GM21825 (cell line): ENCODE measurements around the gene PPIL1.
"Not testable (repeated sequence)": the region's sequence is repeated elsewhere in the genome, so short reads cannot be mapped to it uniquely, and the experiment has no call there.

Experiments used
- ATAC-seq: cut with Tn5 transposase; IDR thresholded peaks from one replicate; pipeline ENCODE4 v1.9.1; 2021; ENCODE audit warnings: mild to moderate bottlenecking, moderate library complexity; ENCODE audit not compliant: unreplicated experiment

Gene PPIL1

DNA sequence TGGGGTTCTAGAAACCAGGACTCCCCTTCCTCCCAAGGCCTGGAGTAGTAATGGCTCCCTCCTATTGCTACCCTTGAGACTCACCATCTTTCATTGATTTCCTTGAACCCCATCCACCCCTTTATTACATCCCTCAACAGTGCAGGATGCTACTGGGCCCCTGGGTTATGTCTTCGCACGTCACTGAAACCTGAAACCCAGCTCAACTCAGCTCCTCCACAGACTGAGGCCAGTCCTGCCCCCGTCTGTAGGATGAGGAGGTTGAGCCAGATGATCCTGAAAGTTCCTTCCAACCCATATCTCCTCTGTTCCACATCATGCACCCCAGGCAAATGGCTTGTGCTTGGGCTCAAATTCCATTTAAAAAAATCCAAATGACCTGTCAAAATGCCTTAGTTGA, 56.8 kb downstream of the PPIL1 start:
- ATAC-seq = no peak

DNA sequence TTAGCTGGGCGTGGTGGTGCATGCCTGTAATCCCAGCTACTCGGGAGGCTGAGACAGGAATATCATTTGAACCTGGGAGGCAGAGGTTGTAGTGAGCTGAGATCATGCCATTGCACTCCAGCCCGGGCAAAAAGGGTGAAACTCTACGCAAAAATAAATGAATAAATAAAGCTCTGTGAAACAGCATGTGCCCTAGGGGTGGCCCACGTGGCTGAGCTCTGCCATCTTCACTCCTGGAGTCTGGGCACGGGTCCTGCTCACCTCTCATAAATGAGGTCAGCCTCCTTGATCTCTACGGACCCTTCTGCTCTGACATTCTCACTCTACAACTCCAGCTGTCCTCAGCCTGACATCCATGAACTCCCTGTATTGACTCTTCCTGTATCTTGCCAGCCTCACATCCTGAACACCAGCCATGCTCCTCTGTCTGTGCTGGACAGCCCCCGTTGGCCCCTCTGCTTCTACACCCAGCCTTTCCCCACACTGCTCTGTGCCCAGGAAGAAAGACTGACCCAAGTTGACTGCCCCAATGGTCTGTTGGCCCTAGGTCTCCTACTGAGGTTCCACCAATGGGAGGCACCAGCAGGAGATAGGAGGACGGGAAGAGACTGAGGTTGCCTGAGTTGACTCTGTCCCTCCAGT, 57.3 kb downstream of the PPIL1 start:
- ATAC-seq = no peak

DNA sequence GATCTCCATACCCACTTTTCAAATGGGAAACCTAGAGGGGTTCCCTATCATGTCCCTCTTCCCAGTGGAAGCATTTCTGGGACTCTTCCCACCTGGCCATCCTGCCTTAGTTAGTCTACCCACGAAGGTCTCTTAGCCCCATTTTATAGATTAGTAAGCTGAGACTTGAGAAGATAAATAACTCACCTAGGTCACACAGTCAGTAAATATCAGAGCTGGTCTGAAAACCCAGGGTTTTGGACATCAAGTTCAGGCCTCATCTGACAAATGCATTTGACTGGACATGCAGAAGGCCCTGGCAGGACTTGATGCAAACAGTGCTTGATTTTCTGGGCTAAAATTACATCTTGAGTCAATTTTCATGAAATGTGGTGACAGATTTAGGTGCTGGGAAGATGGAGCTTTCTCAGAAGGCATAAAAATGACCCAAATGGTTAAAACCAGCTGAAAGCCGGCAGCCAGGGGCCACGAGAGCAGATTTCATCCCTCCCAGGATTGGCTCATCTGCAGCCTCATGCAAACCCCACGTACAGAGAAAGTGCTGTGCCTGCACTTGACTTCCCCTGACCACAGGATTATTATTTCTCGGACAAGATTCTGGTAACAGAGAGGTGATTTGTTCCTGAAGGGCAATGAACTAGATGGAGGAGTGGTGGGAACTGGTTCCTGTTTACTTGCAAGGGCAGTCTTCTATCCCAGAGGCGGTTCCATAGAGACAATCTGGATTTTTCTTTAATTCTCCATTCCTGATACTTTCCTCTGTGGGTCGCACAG, 58.5 kb downstream of the PPIL1 start:
- no peak for ATAC-seq

DNA sequence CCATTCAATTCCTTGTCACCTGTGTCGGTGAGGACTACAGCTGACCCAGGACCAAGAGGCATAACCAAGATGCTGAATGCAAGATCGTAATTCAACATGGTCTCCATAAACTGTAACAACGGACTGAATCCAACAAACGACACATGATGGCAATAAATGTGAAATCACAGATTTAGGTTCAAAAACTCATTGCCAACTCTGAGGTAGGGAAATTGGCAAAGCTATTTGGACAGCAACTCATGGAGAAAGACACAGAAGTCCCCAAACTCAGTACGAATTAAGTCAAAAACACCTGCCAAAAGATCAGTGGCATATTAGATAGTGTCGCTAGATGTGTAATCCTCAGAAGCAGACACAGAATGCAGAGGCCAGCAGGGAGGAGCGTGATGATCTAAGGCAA, 60.4 kb downstream of the PPIL1 start:
- ATAC-seq = no peak

DNA sequence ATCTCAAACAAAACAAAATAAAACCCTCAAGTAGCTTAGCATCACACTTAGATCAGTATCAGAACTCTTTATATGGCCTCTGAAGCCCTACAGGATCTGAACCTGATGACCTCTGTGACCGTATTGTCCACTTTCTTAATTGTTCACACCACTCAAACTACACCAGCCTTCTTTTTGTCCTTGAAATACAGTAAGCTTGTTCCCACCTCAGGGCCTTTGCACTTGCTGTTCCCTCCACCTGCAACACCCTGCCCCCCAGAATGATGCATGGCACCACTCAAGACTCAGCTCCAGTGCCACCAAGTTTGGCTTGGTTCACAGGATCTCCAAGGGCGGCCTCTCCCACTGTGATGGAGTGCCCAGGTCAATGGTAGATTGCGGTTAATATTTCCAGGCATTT, 61.1 kb downstream of the PPIL1 start:
- ATAC-seq = no peak

- not testable (repeated sequence) for ATAC-seq
These were observed 61.6 kb downstream of the PPIL1 start for GRCh38 chr6:36813047-36813446.

DNA sequence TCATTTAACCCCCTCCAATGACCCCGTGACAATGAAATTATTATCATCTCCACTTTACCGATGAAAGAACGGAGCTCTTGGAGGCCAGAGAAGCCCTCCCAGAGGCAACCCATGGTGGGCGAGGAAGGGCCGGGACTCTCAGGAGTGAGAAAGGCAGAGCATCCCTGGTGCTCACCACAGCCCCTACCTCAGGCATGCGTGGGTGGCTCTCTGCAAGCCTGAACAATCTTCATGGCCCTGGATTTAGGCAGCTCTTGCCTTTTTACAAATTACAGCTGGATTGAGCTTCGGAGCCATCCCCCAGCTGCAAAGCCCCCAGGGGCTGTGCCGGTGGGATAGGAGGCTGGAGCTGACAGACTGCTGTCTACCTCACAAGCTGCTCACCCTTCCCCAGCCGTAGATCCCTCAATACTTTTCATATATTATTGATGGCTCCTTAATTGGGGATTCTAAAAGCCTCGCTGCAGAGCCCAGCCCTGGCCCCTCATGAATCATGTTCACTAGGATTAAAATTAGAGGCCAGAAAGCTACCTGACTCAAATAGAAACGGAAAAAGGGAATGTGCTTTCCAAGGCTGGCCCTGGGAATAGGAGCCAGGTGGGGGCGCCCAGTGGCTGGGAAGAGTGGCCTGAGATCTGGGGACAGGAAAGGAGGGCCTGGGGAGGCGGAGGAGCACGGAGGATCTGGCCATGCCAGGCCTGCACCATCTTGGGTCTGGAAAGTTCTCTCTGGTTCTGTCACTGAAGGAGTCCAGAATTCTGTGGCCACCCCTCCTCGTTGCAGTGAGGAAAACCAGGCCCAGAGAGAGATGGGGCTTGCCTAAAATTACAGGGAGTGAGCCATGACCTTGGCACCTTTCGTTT, 64.4 kb downstream of the PPIL1 start:
- ATAC-seq = no peak

DNA sequence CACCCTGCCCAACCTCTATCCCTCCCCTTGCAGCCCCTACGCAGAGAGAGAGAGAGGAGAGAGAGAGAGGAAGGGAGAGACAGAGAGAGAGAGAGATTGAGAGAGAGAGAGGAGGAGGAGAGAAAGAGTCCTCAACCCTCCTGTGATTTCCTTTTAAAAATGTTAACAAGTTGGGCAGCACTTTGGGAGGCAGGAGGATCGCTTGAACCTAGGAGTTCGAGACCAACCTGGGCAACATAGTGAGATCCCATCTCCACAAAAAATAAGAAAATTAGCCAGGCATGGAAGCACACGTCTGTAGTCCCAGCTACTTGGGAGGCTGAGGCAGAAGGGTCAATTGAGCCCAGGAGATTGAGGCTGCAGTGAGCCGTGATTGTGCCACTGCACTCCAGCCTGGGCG, 65.4 kb downstream of the PPIL1 start:
- ATAC-seq = no peak

DNA sequence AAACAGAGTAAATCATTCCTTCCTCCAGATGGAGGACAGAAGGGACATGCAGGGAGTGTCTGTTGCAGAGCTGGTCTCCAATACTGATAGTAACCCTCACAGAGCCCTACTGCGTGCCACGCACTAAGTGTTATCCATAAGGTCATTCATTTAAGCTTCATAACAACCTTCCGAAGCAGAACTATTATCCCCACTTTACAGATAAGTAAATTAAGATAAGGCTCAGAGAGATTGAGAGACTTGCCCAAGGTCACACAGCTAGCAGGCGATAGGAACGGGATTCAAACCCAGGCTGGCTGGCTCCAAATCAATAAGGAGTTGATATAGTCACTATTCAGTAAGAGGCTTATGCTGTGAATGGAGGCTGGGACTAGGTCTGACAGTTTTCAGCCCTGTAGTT, 66.0 kb downstream of the PPIL1 start:
- no peak for ATAC-seq

GRCh38 chr6:36807750-36808149, 66.9 kb downstream of the PPIL1 start:
- no peak for ATAC-seq

DNA sequence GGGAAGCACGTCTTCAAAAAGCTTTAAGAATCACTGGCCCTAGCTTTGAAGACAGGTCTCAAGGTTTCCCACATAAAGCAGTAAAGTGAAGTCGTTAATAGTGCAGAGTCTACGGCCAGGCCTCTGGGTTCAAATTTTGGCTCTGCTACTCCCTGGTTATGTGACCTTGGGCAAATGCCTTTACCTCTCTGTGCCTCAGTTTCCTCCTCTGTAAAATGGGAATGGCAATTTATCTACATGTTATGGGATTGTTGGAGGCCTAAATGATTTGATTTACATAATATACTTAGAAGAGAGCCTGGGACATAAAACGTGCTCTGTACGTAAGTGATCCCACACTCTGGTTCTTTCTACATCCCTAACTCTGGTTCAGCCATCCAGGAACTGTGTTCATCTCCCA, 67.5 kb downstream of the PPIL1 start:
- no peak for ATAC-seq

DNA sequence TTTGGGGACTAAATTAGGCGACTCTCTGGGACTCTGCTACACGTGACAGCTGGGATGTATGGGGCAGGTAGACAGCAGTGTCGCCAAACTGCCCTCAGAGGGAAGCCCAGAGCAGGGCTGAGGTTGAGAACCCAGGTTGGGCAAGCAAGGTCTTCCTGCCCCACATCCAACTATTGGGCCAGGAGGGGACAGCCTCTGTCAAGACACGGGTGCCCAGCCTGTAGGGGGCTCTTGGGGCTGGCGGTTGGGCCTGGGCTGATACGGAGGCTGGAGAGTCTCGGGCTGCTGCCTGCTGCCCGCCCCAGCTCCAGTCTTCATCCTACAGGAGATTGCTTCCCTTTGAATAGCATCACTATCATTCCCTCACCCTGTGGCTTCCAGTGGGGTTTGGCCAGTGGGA, 68.7 kb downstream of the PPIL1 start:
- no peak for ATAC-seq

- ATAC-seq = no peak
These were observed 69.4 kb downstream of the PPIL1 start for GRCh38 chr6:36805096-36805797.
